ENCODE measurements around the gene TMEM255B.

TMEM255B gene

DNA sequence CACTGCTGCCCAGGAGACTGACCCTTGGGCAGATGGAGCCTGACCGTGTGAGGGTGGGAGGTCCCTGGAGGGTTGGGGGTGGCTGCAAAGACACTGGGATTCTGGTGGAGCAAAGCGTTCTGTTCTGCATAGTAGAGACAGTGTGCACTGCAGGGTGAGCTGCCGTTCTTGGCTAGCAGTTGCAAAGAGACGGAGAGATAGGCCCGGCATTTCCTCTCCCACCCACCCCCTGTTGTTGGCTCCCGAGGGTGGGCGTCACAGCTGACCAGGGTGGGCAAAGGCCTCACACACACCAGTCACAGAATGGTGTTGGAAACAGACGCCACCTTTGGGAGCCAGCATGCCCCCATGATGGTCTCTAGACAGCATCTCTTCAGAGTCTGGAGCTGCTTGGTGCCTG, 11.4 kb downstream of the TMEM255B start:
- Histone ChIP-seq H3K36me3 (peaks cover 0 to 11% (median 0%) of the 10 kb centered on the region in 11 experiments; a peak in 4 of 22 replicates), H4K20me1 (no peaks in the 10 kb centered on the region; a peak in 1 of 22 replicates), H3K9ac (no peak overlapping the region), H3K4me3 (no peak overlapping the region), H3K4me1 (peaks cover 0 to 74% (median 63%) of the 10 kb centered on the region in 10 experiments; a peak in 16 of 20 replicates), H3K4me2 (peak overlapping the region in 4 of 11 experiments; percentile 13 to 89 (median 86); a peak in 4 of 22 replicates), H3K9me3 (replicated peaks in 1 of 11) (peaks cover 43 to 65% (median 61%) of the 10 kb centered on the region in 11 experiments), H3K27me3 (0 out of 22 replicates have a peak, but pooled peaks cover 0 to 8% (median 0%) of the 10 kb centered on the region in 11 experiments), H3K27ac (peak overlapping the region in 2 of 11 experiments; percentile 50 to 64; a peak in 3 of 22 replicates)
- TF ChIP-seq Cebpa-rat (IDR thresholded peaks at IDR 0.05): no peak

DNA sequence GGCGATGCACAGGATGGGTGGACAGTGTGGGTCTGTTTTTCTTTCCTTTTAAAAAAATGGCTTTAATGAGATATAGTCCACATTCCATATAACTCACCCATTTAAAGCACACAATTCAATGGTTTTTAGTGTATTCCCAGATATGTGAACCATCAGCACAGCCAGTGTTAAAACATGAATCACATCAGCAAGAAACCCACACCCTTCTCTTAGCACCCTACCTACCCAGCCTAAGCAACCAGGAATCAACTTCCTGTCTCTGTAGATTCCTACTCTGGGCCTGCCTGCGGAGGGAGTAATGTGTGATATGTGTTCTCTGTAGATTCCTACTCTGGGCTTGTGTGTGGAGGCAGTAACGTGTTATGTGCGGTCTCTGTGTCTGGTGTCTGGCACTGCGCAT, 11.9 kb downstream of the TMEM255B start:
- Histone ChIP-seq H3K4me1 (peaks cover 0 to 73% (median 58%) of the 10 kb centered on the region in 10 experiments; a peak in 16 of 20 replicates), H3K4me2 (peak overlapping the region in 6 of 11 experiments; percentile 1 to 51 (median 26); a peak in 7 of 22 replicates), H3K9ac (no peak overlapping the region), H3K27me3 (0 out of 22 replicates have a peak, but pooled peaks cover 0 to 8% (median 0%) of the 10 kb centered on the region in 11 experiments), H3K4me3 (peak overlapping the region in 1 of 10 experiments; percentile 3; a peak in 1 of 20 replicates), H4K20me1 (no peaks in the 10 kb centered on the region; a peak in 1 of 22 replicates), H3K36me3 (peaks cover 0 to 11% (median 0%) of the 10 kb centered on the region in 11 experiments; a peak in 4 of 22 replicates), H3K27ac (peak overlapping the region in 7 of 11 experiments; percentile 50 to 69 (median 58); a peak in 9 of 22 replicates), H3K9me3 (replicated peaks in 1 of 11) (peaks cover 43 to 65% (median 59%) of the 10 kb centered on the region in 11 experiments)
- no peak for TF ChIP-seq Cebpa-rat (IDR thresholded peaks at IDR 0.05)

DNA sequence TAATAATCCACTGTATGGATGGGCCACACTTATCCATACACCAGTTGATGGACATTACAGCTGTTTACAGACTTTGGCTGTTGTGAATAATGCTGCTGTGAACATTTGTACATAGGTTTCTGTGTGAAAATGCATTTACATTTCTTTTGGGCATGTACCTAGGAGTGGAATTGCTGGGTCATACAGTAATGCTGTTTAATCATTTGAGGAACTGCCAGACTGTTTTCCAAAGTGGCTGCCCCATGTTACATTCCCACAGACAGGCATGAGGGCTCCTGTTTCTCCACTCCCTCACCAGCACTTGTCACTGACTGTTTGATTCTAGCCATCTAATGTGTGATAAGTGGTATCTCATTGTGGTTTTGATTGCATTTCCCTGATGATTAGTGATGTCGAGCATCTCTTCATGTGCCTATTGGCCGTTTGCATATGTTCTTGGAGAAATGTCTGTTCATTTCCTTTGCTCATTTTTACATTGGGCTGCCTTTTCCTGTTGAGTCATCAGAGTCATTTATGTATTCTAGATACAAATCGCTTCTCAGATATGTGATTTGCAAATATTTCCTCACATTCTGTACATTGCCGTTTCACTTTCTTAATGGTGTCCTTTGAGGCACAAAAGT, 12.8 kb downstream of the TMEM255B start:
- peak in 5 of 11 experiments; percentile 30 to 91 (median 51); a peak in 4 of 22 replicates for TF ChIP-seq Cebpa-rat (IDR thresholded peaks at IDR 0.05)
- Histone ChIP-seq H3K4me2 (peak overlapping the region in 6 of 11 experiments; percentile 18 to 51 (median 30); a peak in 10 of 22 replicates), H3K4me1 (peaks cover 0 to 65% (median 53%) of the 10 kb centered on the region in 10 experiments; a peak in 16 of 20 replicates), H4K20me1 (no peaks in the 10 kb centered on the region; a peak in 1 of 22 replicates), H3K9me3 (replicated peaks in 1 of 11) (peaks cover 43 to 65% (median 57%) of the 10 kb centered on the region in 11 experiments), H3K27ac (peak overlapping the region in 8 of 11 experiments; percentile 39 to 69 (median 58); a peak in 16 of 22 replicates), H3K27me3 (0 out of 22 replicates have a peak, but pooled peaks cover 0 to 8% (median 0%) of the 10 kb centered on the region in 11 experiments), H3K4me3 (no peak overlapping the region), H3K36me3 (peaks cover 0 to 11% (median 0%) of the 10 kb centered on the region in 11 experiments; a peak in 4 of 22 replicates), H3K9ac (no peak overlapping the region; a peak in 1 of 22 replicates)

DNA sequence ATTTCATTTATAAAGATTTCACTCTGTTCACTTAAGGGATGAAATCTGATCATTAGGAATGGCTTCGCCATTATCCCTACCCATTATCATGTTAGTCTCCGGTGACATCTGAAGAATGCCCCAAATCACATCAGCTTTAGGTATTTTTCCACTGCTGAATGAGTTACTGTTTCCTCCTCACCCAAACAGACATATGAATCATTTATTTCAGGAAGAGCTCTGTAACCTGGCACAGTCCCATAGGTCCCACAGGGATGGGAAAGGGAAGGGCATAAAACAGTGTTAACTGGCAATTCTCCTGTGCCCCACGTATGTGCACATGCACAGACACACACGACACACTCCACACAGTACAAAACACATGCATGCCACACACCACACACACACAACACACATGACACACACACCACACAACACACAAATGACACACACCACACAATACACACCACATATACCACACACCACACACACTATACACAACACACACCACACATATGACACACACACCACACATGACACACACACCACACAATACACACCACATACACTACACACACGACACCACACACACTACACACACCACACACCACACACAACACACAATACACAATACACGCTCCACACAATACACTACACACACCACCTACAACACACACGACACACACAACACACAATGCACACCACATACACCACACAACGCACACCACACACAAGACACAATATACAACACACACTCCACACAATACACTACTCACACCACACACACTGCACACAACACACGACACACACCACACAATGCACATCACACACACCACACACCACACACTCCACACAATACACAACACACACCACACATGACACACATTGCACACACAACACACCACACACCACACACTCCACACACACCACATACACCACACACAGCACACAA, 15.4 kb downstream of the TMEM255B start:
- Histone ChIP-seq H4K20me1 (peaks cover 0 to 6% (median 0%) of the 10 kb centered on the region in 11 experiments; a peak in 2 of 22 replicates), H3K4me2 (peak overlapping the region in 9 of 11 experiments; percentile 2 to 40 (median 34); a peak in 12 of 22 replicates), H3K9me3 (replicated peaks in 1 of 11) (peaks cover 41 to 51% (median 46%) of the 10 kb centered on the region in 11 experiments), H3K4me1 (peaks cover 0 to 38% (median 32%) of the 10 kb centered on the region in 10 experiments; a peak in 15 of 20 replicates), H3K27ac (no peak overlapping the region), H3K4me3 (no peak overlapping the region), H3K36me3 (peaks cover 0 to 11% (median 0%) of the 10 kb centered on the region in 11 experiments; a peak in 4 of 22 replicates), H3K9ac (no peak overlapping the region), H3K27me3 (no peaks in the 10 kb centered on the region; a peak in 1 of 22 replicates)
- no peak for TF ChIP-seq Cebpa-rat (IDR thresholded peaks at IDR 0.05)

DNA sequence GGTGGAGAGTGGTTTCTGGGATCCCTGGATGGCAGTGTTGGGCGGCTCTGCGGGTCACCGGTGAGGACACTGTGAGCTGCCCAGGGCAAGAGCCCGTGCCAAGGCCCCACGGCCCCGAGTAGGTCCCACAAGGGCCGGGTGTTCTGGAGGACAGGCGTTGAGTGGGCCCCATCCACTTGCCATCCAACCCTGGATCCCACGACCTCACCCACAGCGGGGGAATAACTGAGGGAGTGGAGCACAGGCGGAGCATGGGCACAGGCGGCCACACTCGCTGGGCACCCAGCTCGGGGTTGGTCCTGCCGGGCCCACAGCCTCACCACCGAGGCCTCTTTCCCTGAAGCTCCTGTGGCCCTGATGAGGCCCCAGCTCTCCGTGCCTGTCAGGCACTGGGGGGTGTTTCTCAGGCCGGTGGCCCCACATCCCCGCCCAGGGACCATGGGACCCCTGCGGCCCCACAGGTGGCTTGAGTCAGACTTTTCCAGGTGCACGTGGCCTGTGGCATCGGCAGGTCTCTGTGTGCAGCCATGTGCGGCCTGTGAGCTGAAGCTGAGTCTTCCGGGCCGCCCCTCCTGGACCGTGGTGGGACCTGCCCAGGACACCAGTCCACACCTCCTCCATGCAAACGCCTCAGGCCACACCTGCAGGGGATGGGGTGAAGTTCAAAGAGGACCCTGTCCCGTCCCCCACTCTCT, 16.6 kb downstream of the TMEM255B start:
- Histone ChIP-seq H3K27ac (no peak overlapping the region), H3K27me3 (no peaks in the 10 kb centered on the region; a peak in 1 of 22 replicates), H3K4me3 (no peak overlapping the region), H3K9ac (no peak overlapping the region), H3K36me3 (peaks cover 0 to 10% (median 0%) of the 10 kb centered on the region in 11 experiments; a peak in 3 of 22 replicates), H3K4me2 (peak overlapping the region in 1 of 11 experiments; percentile 13; a peak in 2 of 22 replicates), H3K4me1 (peaks cover 0 to 33% (median 27%) of the 10 kb centered on the region in 10 experiments; a peak in 15 of 20 replicates), H4K20me1 (peaks cover 0 to 6% (median 0%) of the 10 kb centered on the region in 11 experiments; a peak in 2 of 22 replicates), H3K9me3 (replicated peaks in 1 of 11) (peaks cover 29 to 39% (median 35%) of the 10 kb centered on the region in 11 experiments)
- no peak for TF ChIP-seq Cebpa-rat (IDR thresholded peaks at IDR 0.05)

DNA sequence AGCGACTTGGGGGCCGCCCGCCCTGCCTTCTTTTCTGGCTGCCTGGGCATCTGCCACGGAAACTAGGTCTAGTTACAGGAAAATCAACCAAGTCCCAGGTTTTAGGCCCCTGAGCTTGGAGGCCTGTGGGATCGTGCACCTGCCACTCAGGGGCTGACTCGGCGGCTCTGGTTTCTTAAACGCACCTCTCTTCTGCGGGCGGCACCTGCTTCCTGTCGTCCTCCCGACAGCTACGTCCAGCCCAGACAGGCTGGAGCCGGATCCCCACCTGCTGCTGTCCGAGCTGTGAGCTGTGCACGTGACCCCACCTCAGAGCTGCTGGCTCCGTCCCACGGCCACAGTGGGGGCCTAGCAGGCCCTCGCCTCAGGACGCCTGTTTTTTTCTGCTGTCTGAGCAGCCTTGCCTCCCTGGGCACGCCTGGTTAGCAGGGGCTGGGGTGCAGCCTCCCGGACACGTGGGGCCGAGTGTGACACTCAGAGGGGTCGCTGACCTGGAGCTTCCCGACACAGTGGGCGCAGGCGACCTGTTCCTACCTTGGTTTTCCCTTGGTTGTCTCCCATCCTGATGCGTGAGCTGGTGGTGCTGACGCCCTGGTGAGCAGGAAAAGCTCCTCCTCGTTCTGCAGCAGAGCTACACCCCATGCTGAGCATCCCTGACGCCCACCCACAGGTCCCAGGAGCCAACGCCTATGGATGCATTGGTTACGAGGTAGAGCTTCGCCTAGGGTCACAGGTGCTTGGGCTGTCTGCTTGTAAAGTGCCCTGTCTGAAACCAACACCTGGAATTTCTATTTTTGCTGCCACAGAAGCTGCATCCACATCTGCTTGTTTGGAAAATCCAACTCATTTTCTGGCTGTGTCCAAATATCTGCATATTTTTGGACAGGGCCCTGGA, 17.5 kb downstream of the TMEM255B start:
- Histone ChIP-seq H3K4me3 (no peak overlapping the region), H3K9ac (no peak overlapping the region), H3K9me3 (replicated peaks in 1 of 11) (peaks cover 21 to 30% (median 26%) of the 10 kb centered on the region in 11 experiments), H3K4me2 (no peak overlapping the region), H3K36me3 (peaks cover 0 to 5% (median 0%) of the 10 kb centered on the region in 11 experiments; a peak in 2 of 22 replicates), H4K20me1 (peaks cover 0 to 6% (median 0%) of the 10 kb centered on the region in 11 experiments; a peak in 2 of 22 replicates), H3K27me3 (no peaks in the 10 kb centered on the region; a peak in 1 of 22 replicates), H3K4me1 (peaks cover 0 to 25% (median 21%) of the 10 kb centered on the region in 10 experiments; a peak in 15 of 20 replicates), H3K27ac (no peak overlapping the region)
- no peak for TF ChIP-seq Cebpa-rat (IDR thresholded peaks at IDR 0.05)

Measured in BLaER1 treated with 17β-estradiol and CSF1 and Interleukin-3, amounts not matched to agents 10 nM and 100 nM (cell line).